Right cardiac atrium (tissue), 5 donors: ENCODE data around the gene DDX10. TPM values are rescaled to one million over a fixed set of nuclear protein-coding genes. Genes with fewer than 3 reads are reported as not detected.

Experiments used
- ATAC-seq, 2 donors: fragments of 200-7000 bp; cut with Tn5 transposase; one replicate each; pipeline versions ENCODE4 v1.8.0 to v1.9.1; 2020; ENCODE audit warnings: moderate library complexity in 2 of 2, mild to moderate bottlenecking in 1 of 2
- DNase-seq, 3 donors: peaks; one replicate each; pipeline ENCODE4 v3.0.0-alpha.2; 2020
- H3K27ac ChIP-seq: one replicate; pipeline ENCODE4 v1.5.1; 2013; ENCODE audit warnings: mild to moderate bottlenecking, low read length, control low read depth, moderate library complexity
- H3K27me3 ChIP-seq: one replicate; pipeline ENCODE4 v1.6.1; 2013; ENCODE audit not compliant: control insufficient read depth, insufficient read depth
- H3K4me1 ChIP-seq: one replicate; pipeline ENCODE4 v1.6.1; 2013; ENCODE audit warnings: low read length; ENCODE audit not compliant: control insufficient read depth, insufficient read depth
- H3K4me3 ChIP-seq: one replicate; pipeline ENCODE4 v1.5.1; 2013; ENCODE audit warnings: low read length, control low read depth
- H3K9me3 ChIP-seq: one replicate; pipeline ENCODE4 v1.6.1; 2013; ENCODE audit warnings: low read length; ENCODE audit not compliant: control insufficient read depth
- WGBS: extraction: QIAGEN DNeasy Blood & Tissue Kit; methylation state at CpG from one replicate; pipeline ENCODE4 v1.1.7; 2013; 5-methylcytosine and 5-hydroxymethylcytosine counted together
- intact Hi-C, 4 donors: fragments of 100-400 bp; cut with DNase I; formaldehyde crosslinking; loops; one replicate each; pipeline versions ENCODE4 v1.11.0 to v1.14.0; 2022 to 2023
- polyA plus RNA-seq: library from polyadenylated mRNA; stranded (reverse); fragments of 200-250 nt; gene quantifications from one replicate; pipeline ENCODE4 v1.2.3, GENCODE V29; 2013
- total RNA-seq, 4 donors: library from RNA; stranded (reverse); fragmentation: NEBNext Ultra II Directional; extraction: Animal tissue kit (Norgen Biotek cat#: 25700); gene quantifications; one replicate each; pipeline ENCODE4 v1.2.1, GENCODE V29; 2021
- donor health status: healthy with polysubstance abuse.
- donor health status: DM: no; HTN: yes; CAD: no.
- donor health status: DM: no; HTN: no; CAD: no.
- donor health status: DM: no; HTN: yes; CAD: no; lungs with severe emphysema.
- donor health status: DM: yes; HTN: yes; CAD: no.

Gene DDX10
- total and polyA plus RNA-seq, 5 donors: 13.2 to 20.2 (median 14.9) TPM

DNA sequence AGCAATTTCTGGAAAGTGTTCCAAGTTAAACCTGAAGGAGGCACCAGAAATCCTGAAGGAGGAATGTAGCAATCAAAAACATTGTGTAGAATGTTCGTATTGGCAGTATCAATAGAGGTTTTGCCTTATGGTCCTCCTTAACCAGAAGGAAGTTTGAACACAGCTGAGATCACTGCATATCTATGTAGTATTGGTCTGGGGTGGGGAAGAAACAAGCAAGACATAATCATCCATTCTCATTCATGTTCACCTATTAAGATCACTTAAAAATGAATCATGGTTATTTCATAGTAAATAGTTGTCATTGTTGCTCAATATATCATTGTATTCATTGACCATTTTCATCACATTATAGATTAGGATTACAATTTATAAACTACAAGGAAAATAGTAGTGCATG is 160.5 kb downstream of the DDX10 start:
- ATAC-seq (no peak), DNase-seq (no peak)
- Histone ChIP-seq H3K4me3 (no peak overlapping the region), H3K27ac (no peak overlapping the region), H3K9me3 (no peaks in the 10 kb centered on the region), H3K27me3 (no peaks in the 10 kb centered on the region), H3K4me1 (peaks cover 1% of the 10 kb centered on the region)
- WGBS: 95% methylated on average over 1 of the region's 1 CpG
- intact Hi-C loops: no loop called here

DNA sequence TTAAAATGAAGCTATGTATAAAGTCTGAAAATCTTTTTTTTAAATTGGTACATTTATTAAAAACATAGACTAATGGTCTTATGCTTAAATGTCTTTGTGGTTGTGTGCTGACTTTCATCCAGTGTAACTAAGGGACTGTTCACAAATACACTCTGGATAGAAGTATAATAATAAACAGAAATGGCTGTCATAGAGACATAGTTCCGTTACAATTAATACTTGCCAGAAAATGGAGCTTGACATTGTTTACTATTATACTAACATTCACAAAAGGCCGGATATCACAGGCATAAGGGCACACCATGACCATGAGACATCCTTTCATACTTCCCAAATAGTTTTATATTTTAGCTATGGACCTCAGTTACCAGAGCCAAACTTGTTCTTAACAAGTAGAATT is 161.3 kb downstream of the DDX10 start:
- H3K4me1 ChIP-seq: peaks cover 1% of the 10 kb centered on the region
- intact Hi-C loops: no loop called here
- no peak overlapping the region for H3K27ac ChIP-seq
- DNase-seq (no peak), ATAC-seq (no peak)
- WGBS: 84% methylated on average over 2 of the region's 2 CpGs
- H3K9me3 ChIP-seq: no peaks in the 10 kb centered on the region
- H3K27me3 ChIP-seq: no peaks in the 10 kb centered on the region
- H3K4me3 ChIP-seq: no peak overlapping the region

DNA sequence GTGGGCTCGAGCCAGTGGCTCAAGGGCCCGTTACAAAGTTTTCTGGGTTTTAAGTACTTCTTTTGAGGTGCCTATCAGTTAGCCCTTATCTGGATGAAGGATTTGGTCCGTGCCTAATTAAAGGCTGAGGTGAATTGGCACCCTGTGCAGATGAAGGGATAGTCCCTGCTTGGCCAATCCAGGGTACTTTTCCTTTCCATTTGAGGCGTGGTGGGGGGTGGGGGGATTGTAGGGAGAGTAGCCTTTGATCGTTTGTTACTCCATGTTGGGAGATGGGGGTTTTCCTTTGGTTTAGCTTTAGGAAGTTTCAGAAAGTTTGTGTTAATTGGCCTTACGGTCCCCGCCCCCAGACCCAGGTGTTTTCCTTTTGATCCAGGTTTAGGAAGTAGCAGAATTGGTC is 170.8 kb downstream of the DDX10 start:
- DNase-seq: no peak
- H3K4me3 ChIP-seq: no peak overlapping the region
- intact Hi-C loops: no loop called here
- WGBS: 89% methylated on average over 7 of the region's 7 CpGs
- ATAC-seq: no peak
- H3K9me3 ChIP-seq: no peaks in the 10 kb centered on the region
- no peak overlapping the region for H3K27ac ChIP-seq
- H3K4me1 ChIP-seq: no peaks in the 10 kb centered on the region
- no peaks in the 10 kb centered on the region for H3K27me3 ChIP-seq

DNA sequence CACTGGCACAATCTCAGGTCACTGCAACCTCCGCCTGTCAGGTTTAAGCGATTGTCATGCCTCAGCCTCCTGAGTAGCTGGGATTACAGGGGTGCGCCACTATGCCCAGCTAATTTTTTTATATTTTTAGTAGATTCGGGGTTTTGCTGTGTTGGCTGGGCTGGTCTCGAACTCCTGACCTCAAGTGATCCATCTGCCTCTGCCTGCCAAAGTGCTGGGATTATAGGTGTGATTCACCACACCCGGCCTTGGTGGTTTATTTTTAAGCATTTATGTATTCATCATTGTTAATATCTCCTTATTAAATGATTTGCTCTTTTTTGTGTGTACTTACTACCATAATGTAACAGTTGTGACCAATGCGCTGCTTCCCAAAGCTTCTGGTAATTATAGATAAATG is 171.7 kb downstream of the DDX10 start:
- intact Hi-C loops: no loop called here
- WGBS: 89% methylated on average over 7 of the region's 7 CpGs
- no peak for ATAC-seq

DNA sequence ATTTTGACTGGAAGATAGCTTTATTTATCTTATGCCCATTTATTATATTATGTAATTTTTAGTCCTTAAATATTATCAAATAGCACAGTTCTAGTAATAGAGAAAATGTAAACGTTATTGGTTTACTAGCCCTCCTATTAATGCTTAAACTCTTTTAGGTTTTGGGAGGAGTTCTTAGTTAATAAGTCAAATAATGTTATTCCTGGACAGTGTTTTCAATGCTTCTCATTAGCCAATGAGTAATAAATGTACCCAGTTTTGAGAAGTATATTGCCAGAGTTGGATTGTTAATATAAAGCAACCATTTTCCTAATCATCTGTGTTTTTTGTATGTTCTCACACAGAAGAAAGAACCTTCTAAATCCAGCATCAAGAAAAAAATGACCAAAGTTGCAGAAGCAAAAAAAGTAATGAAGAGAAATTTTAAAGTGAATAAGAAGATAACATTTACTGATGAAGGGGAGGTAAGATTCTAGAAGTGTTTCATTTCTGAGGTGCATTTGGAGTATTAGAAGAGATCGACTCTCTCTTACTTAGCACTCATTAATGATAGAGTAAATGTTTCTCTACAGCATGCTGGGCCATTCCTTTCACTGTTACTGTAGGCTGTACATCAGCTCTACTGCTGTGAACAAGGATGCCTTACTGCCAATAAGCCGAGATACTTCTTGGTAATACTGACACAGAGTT is 173.4 kb downstream of the DDX10 start:
- intact Hi-C loops: no loop called here
- 90% methylated on average over 3 of the region's 3 CpGs for WGBS
- no peaks in the 10 kb centered on the region for H3K4me1 ChIP-seq
- DNase-seq (no peak), ATAC-seq (no peak)
- H3K9me3 ChIP-seq: no peaks in the 10 kb centered on the region
- no peak overlapping the region for H3K4me3 ChIP-seq
- H3K27me3 ChIP-seq: no peaks in the 10 kb centered on the region
- H3K27ac ChIP-seq: no peak overlapping the region

More for the DNA sequence above, 171.7 kb downstream of the DDX10 start:
- H3K4me3 ChIP-seq: no peak overlapping the region
- no peaks in the 10 kb centered on the region for H3K27me3 ChIP-seq
- no peak for DNase-seq
- H3K27ac ChIP-seq: no peak overlapping the region
- no peaks in the 10 kb centered on the region for H3K9me3 ChIP-seq
- no peaks in the 10 kb centered on the region for H3K4me1 ChIP-seq

DNA sequence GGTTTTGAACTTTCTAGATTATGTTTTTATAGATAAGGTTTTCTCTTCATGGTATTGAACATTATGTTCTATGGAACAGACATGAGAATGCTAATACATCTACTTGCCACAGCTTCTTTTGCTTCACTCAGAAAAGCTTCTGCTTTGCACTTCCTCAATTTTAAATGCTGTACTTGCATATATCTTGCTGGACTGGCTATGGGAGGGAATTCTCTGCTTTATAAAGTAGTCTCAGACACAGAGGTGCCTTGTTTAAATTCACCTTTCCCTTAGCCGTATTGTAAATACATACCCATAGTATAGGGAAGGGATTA is 173.9 kb downstream of the DDX10 start:
- Histone ChIP-seq H3K27ac (no peak overlapping the region), H3K9me3 (no peaks in the 10 kb centered on the region), H3K27me3 (no peaks in the 10 kb centered on the region), H3K4me3 (no peak overlapping the region), H3K4me1 (no peaks in the 10 kb centered on the region)
- no peak for DNase-seq
- no peak for ATAC-seq
- WGBS: 91% methylated on average over 1 of the region's 1 CpG
- intact Hi-C loops: no loop called here

DNA sequence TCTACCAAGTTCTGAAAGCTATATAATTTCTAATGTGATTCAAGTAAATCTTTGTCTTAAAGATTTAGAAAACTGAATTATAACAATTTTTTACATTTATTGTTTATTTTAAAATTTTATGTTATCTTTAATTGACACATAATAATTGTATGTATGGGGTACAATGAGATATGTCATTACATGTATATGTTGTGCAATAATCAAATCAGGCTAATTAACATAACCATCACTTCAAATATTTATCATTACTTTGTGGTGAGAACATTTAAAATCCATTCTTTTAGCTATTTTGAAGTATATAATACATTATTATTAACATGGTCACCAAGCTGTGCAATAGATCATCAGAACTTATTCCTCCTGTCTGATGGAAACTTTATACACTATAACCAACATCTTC is 181.1 kb downstream of the DDX10 start:
- H3K4me3 ChIP-seq: no peak overlapping the region
- DNase-seq (no peak), ATAC-seq (no peak)
- no peak overlapping the region for H3K27ac ChIP-seq
- no peaks in the 10 kb centered on the region for H3K4me1 ChIP-seq
- intact Hi-C loops: no loop called here
- H3K27me3 ChIP-seq: no peaks in the 10 kb centered on the region
- no peaks in the 10 kb centered on the region for H3K9me3 ChIP-seq

DNA sequence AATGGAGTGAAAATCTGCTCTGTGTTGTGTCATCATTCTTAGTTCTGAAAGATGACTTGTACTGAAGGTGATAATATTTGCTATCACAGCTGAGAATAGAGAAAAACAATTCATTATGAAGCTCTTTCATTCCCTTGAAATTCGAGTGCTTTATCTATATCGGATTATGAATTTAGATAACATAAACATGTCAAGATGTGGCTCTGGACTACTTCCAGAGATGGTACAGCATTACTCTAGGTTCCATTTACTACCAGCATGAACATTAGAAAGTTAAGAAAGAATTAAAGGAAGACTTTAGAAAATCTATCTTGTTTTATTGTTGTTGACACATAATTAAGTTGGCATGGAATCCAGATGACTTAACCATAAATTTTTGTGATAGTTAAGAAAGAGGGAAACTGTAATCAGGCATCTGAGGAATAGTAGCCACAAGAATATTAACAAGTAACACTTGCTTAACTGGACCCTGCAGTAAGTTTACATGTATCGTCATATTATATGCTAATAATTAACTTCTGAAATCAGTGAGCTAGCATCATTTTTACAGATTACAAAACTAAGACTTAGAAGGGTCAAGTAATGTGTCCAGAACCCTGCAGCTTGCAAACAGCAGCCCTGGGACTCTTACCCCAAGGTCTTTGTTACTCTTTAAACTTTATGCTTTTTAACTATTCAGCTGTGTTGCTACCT is 182.6 kb downstream of the DDX10 start:
- Histone ChIP-seq H3K4me3 (no peak overlapping the region), H3K27me3 (no peaks in the 10 kb centered on the region), H3K27ac (no peak overlapping the region), H3K9me3 (no peaks in the 10 kb centered on the region), H3K4me1 (no peaks in the 10 kb centered on the region)
- intact Hi-C loops: no loop called here
- DNase-seq (no peak), ATAC-seq (no peak)
- 45% methylated on average over 3 of the region's 3 CpGs for WGBS

DNA sequence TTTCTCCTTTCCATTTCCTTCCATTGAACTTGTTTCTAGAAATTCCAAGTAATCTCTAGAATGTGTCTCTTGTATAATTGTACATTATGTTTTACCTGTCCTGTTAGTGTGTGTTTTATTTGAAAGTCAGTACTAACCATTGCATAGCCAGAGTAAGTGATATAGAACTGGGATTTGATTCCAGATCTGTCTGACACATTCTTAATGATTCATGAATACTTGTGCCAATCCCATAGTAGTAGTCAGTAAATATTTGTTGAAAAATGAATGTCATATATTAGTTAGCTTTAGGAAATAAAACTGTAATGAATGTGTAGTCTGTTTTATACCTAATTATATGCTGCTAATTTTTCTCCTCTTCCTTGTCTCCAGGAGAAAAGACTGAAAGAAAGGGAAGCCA is 186.9 kb downstream of the DDX10 start:
- DNase-seq: no peak
- Histone ChIP-seq H3K4me1 (no peaks in the 10 kb centered on the region), H3K9me3 (no peaks in the 10 kb centered on the region), H3K4me3 (no peak overlapping the region), H3K27me3 (no peaks in the 10 kb centered on the region), H3K27ac (no peak overlapping the region)
- intact Hi-C loops: no loop called here
- no peak for ATAC-seq

DNA sequence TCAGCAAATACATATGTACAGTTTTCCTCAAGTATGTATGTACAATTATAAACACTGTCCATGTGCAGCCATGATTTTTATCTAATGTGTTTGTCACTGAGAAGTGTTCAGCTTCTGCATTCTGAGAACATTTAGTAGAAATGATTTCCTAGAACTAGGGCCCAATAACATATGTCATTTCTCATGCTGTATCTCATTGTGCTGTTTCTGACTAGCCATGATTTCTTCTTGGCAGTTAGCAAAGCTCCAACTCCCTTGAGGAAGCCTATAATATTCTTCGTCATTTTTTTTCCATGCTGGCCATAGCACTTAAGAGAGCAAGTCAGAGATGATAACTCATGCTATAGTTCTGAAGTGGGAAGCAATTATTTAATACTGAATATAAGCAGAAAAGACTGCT is 187.8 kb downstream of the DDX10 start:
- DNase-seq (no peak), ATAC-seq (no peak)
- intact Hi-C loops: no loop called here
- Histone ChIP-seq H3K4me1 (no peaks in the 10 kb centered on the region), H3K9me3 (no peaks in the 10 kb centered on the region), H3K27ac (no peak overlapping the region), H3K27me3 (no peaks in the 10 kb centered on the region), H3K4me3 (no peak overlapping the region)
- 49% methylated on average over 1 of the region's 1 CpG for WGBS

DNA sequence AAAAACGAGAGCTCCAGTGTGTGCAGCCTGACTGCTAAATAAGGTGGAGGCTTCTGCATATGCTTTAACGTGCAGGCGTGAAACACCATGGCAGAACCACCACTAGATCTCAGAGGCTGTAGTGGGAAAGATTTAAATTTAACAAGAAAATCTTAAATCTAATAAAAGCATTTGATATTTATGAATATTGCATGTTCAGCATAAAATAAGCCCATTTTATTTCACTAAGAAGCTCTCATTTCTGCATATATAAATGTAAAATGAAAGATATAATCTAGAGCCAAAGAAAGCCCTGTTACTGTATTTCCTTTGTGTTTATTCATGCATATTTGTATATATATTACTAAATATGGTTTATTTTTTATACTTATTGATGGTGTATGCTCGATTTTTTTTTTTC is 188.3 kb downstream of the DDX10 start:
- intact Hi-C loops: no loop called here
- Histone ChIP-seq H3K27me3 (no peaks in the 10 kb centered on the region), H3K27ac (no peak overlapping the region), H3K4me1 (no peaks in the 10 kb centered on the region), H3K9me3 (no peaks in the 10 kb centered on the region), H3K4me3 (no peak overlapping the region)
- no peak for ATAC-seq
- no peak for DNase-seq
- 74% methylated on average over 4 of the region's 4 CpGs for WGBS

DNA sequence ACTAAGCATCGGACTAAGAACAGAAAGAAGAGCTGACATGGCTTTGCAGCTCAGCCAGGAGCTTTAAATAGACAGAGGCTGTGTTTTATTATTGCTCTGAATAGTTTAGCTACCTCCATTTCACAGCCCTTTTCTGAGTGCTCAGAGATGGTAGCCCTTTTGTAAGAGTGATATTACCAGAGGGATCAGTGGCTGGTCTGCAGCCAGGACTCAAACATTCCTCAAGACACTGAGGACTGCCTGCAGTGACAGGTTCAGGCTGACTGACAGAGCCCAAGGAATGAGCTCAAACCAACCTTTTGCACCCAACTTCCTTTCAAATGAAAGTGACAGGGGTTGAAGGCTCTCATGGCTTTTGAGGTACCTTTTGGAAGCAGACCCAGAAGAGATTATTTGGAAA is 189.0 kb downstream of the DDX10 start:
- H3K4me1 ChIP-seq: no peaks in the 10 kb centered on the region
- H3K4me3 ChIP-seq: no peak overlapping the region
- no peaks in the 10 kb centered on the region for H3K27me3 ChIP-seq
- peak overlapping the region; percentile 77 for H3K27ac ChIP-seq
- H3K9me3 ChIP-seq: no peaks in the 10 kb centered on the region
- intact Hi-C loops: no loop called here
- peak in 1 of 3 donors; percentile 66 for DNase-seq
- peak; percentile 34 to 60 for ATAC-seq
- WGBS: 21% methylated on average over 1 of the region's 1 CpG
